ENCODE results near the gene SARNP. TPM values are rescaled to one million over a fixed set of nuclear protein-coding genes. Genes with fewer than 3 reads are reported as not detected.

Gene SARNP
- total RNA-seq, 5 donors from 2014 or later (not counting 1 experiment from before 2014, with no cell fraction given) = 36.9 to 50.3 (median 46.8) TPM

GRCh38 chr12:55716582-55716957 lies 101.0 kb downstream of the SARNP start:
- Histone ChIP-seq H3K36me3 (ENCODE audit: control insufficient read depth in 2 of 2, extremely low read depth in 1 of 2, insufficient read depth in 1 of 2, low read length in 1 of 2) (peaks cover 0 to 24% of the 10 kb centered on the region in 2 donors), H3K27me3 (replicated peaks in 1 of 2; ENCODE audit: control insufficient read depth in 2 of 2, extremely low read depth in 1 of 2, insufficient read depth in 2 of 2, low read length in 1 of 2) (no peaks in the 10 kb centered on the region), H3K27ac (ENCODE audit: low read length) (peak overlapping the region; percentile 82), H3K4me1 (ENCODE audit: control insufficient read depth in 1 of 2, extremely low read depth in 1 of 2, insufficient read depth in 2 of 2, low read length in 2 of 2) (peaks cover 9 to 48% of the 10 kb centered on the region in 2 experiments), H3K9me3 (no peaks in the 10 kb centered on the region), H3K4me3 (ENCODE audit: control insufficient read depth in 1 of 2, extremely low read depth in 1 of 2, low read length in 1 of 2) (peak overlapping the region; percentile 93 to 97)
- H3K4me3 Mint-ChIP-seq = peak overlapping the region; percentile 93 to 98 (median 97)
- CTCF ChIA-PET = interaction anchor here (0.6 to 1.6 kb wide), 8 partner anchors 11 to 920 kb away, joined by 3 to 6 read pairs (median 4); no protein-coding TSS in a partner anchor
- no peaks in the 10 kb centered on the region for H3K9me3 Mint-ChIP-seq
- DNase-seq (no peak), ATAC-seq (replicated peaks in 1 of 4) (no peak)
- POLR2A ChIA-PET = interaction anchor here in 1 of 2 donors (0.6 kb wide), 1 partner anchor 368 kb away, joined by 3 read pairs; no protein-coding TSS in a partner anchor
- H3K27ac Mint-ChIP-seq = peak overlapping the region; percentile 86 to 96
- WGBS (ENCODE audit: insufficient coverage) = 0% methylated on average over 2 of the region's 13 CpGs
- peaks cover 23 to 45% (median 34%) of the 10 kb centered on the region in 3 donors for H3K4me1 Mint-ChIP-seq
- peaks cover 3% of the 10 kb centered on the region in 2 donors for H3K27me3 Mint-ChIP-seq
- H3K36me3 Mint-ChIP-seq = peaks cover 3% of the 10 kb centered on the region

- Mint-ChIP-seq H3K27ac (peak within 1 kb of the TSS; percentile 86 to 96), H3K4me3 (peak within 1 kb of the TSS; percentile 93 to 98 (median 97)), H3K9me3 (no peaks in the 10 kb centered on the region), H3K4me1 (peaks cover 23 to 45% (median 34%) of the 10 kb centered on the region in 3 donors), H3K27me3 (peaks cover 3% of the 10 kb centered on the region in 2 donors), H3K36me3 (peaks cover 3% of the 10 kb centered on the region)
- ChIA-PET CTCF (interaction anchor here (0.5 to 1.6 kb wide), 11 partner anchors 9 to 921 kb away, joined by 3 to 6 read pairs (median 4); partner anchors contain the start of gene DNAJC14 (in 1 of the 2)), POLR2A (interaction anchor here (0.6 to 0.7 kb wide), 2 partner anchors 22 to 369 kb away, joined by 3 read pairs; no protein-coding TSS in a partner anchor)
- H3K36me3 ChIP-seq (ENCODE audit: control insufficient read depth in 2 of 2, extremely low read depth in 1 of 2, insufficient read depth in 1 of 2, low read length in 1 of 2) = peaks cover 0 to 24% of the 10 kb centered on the region in 2 donors
- 0% methylated on average over 28 of the region's 42 CpGs for WGBS (ENCODE audit: insufficient coverage)
- no peaks in the 10 kb centered on the region for H3K27me3 ChIP-seq (replicated peaks in 1 of 2; ENCODE audit: control insufficient read depth in 2 of 2, extremely low read depth in 1 of 2, insufficient read depth in 2 of 2, low read length in 1 of 2)
- ATAC-seq (replicated peaks in 1 of 4) (peak; percentile 95 to 97 (median 95)), DNase-seq (peak; percentile 83 to 96 (median 91))
- H3K9me3 ChIP-seq = no peaks in the 10 kb centered on the region
- H3K4me1 ChIP-seq (ENCODE audit: control insufficient read depth in 1 of 2, extremely low read depth in 1 of 2, insufficient read depth in 2 of 2, low read length in 2 of 2) = peaks cover 9 to 46% of the 10 kb centered on the region in 2 experiments
- peak within 1 kb of the TSS; percentile 93 to 97 for H3K4me3 ChIP-seq (ENCODE audit: control insufficient read depth in 1 of 2, extremely low read depth in 1 of 2, low read length in 1 of 2)
- H3K27ac ChIP-seq (ENCODE audit: low read length) = peak within 1 kb of the TSS; percentile 82
Measured at GRCh38 chr12:55715833-55716581, 101.5 kb downstream of the SARNP start, which contains the start of gene BLOC1S1. TSS of gene BLOC1S1 (plus strand) at chr12:55716046. CDS start at chr12:55716052, 6 bp downstream.

- Histone ChIP-seq H3K27ac (ENCODE audit: low read length) (peak overlapping the region; percentile 82), H3K36me3 (ENCODE audit: control insufficient read depth in 2 of 2, extremely low read depth in 1 of 2, insufficient read depth in 1 of 2, low read length in 1 of 2) (peaks cover 0 to 20% of the 10 kb centered on the region in 2 donors), H3K9me3 (no peaks in the 10 kb centered on the region), H3K27me3 (replicated peaks in 1 of 2; ENCODE audit: control insufficient read depth in 2 of 2, extremely low read depth in 1 of 2, insufficient read depth in 2 of 2, low read length in 1 of 2) (no peaks in the 10 kb centered on the region), H3K4me1 (ENCODE audit: control insufficient read depth in 1 of 2, extremely low read depth in 1 of 2, insufficient read depth in 2 of 2, low read length in 2 of 2) (peaks cover 9 to 38% of the 10 kb centered on the region in 2 experiments), H3K4me3 (ENCODE audit: control insufficient read depth in 1 of 2, extremely low read depth in 1 of 2, low read length in 1 of 2) (peak overlapping the region in 1 of 2 donors; percentile 97)
- POLR2A ChIA-PET = interaction anchor here in 1 of 2 donors (0.7 kb wide), 1 partner anchor 23 kb away, joined by 3 read pairs; no protein-coding TSS in a partner anchor
- DNase-seq (no peak), ATAC-seq (replicated peaks in 1 of 4) (no peak)
- CTCF ChIA-PET = interaction anchor here (0.5 to 1.6 kb wide), 8 partner anchors 9 to 921 kb away, joined by 3 to 6 read pairs (median 4); partner anchors contain the start of gene DNAJC14 (in 1 of the 2)
- Mint-ChIP-seq H3K9me3 (no peaks in the 10 kb centered on the region), H3K27ac (peak overlapping the region; percentile 86 to 96), H3K4me3 (peak overlapping the region; percentile 93 to 98 (median 97)), H3K27me3 (peaks cover 3% of the 10 kb centered on the region in 2 donors), H3K36me3 (peaks cover 3% of the 10 kb centered on the region), H3K4me1 (peaks cover 23 to 37% (median 33%) of the 10 kb centered on the region in 3 donors)
- 93% methylated on average over 2 of the region's 7 CpGs for WGBS (ENCODE audit: insufficient coverage)
Measured at GRCh38 chr12:55715169-55715764, 102.3 kb downstream of the SARNP start.

- ChIA-PET CTCF (no interaction called here), POLR2A (no interaction called here)
- Mint-ChIP-seq H3K4me1 (peaks cover 29 to 40% (median 33%) of the 10 kb centered on the region in 3 donors), H3K4me3 (no peak overlapping the region), H3K27me3 (peaks cover 12 to 14% of the 10 kb centered on the region in 2 donors), H3K9me3 (no peaks in the 10 kb centered on the region), H3K36me3 (peaks cover 3% of the 10 kb centered on the region), H3K27ac (no peak overlapping the region)
- 100% methylated on average over 1 of the region's 2 CpGs for WGBS (ENCODE audit: insufficient coverage)
- peaks cover 0 to 5% of the 10 kb centered on the region in 2 experiments for H3K27me3 ChIP-seq (replicated peaks in 1 of 2; ENCODE audit: control insufficient read depth in 2 of 2, extremely low read depth in 1 of 2, insufficient read depth in 2 of 2, low read length in 1 of 2)
- H3K4me3 ChIP-seq (ENCODE audit: control insufficient read depth in 1 of 2, extremely low read depth in 1 of 2, low read length in 1 of 2) = no peak overlapping the region
- DNase-seq (no peak), ATAC-seq (replicated peaks in 1 of 4) (no peak)
- no peaks in the 10 kb centered on the region for H3K9me3 ChIP-seq
- H3K27ac ChIP-seq (ENCODE audit: low read length) = no peak overlapping the region
- peaks cover 0 to 6% of the 10 kb centered on the region in 2 donors for H3K36me3 ChIP-seq (ENCODE audit: control insufficient read depth in 2 of 2, extremely low read depth in 1 of 2, insufficient read depth in 1 of 2, low read length in 1 of 2)
- H3K4me1 ChIP-seq (ENCODE audit: control insufficient read depth in 1 of 2, extremely low read depth in 1 of 2, insufficient read depth in 2 of 2, low read length in 2 of 2) = peaks cover 9 to 34% of the 10 kb centered on the region in 2 experiments
Measured at GRCh38 chr12:55713721-55714120, 103.8 kb downstream of the SARNP start.

- H3K4me1 ChIP-seq (ENCODE audit: control insufficient read depth in 1 of 2, extremely low read depth in 1 of 2, insufficient read depth in 2 of 2, low read length in 2 of 2) = peaks cover 12 to 35% of the 10 kb centered on the region in 2 experiments
- Mint-ChIP-seq H3K27ac (no peak overlapping the region), H3K4me1 (peaks cover 30 to 38% (median 37%) of the 10 kb centered on the region in 3 donors), H3K4me3 (no peak overlapping the region), H3K36me3 (no peaks in the 10 kb centered on the region), H3K9me3 (no peaks in the 10 kb centered on the region), H3K27me3 (peaks cover 17 to 21% of the 10 kb centered on the region in 2 donors)
- ChIA-PET POLR2A (no interaction called here), CTCF (interaction anchor here in 1 of 2 donors (0.6 kb wide), 1 partner anchor 423 kb away, joined by 8 read pairs; no protein-coding TSS in a partner anchor)
- H3K4me3 ChIP-seq (ENCODE audit: control insufficient read depth in 1 of 2, extremely low read depth in 1 of 2, low read length in 1 of 2) = no peak overlapping the region
- no CpG with 5 or more reads among the region's 1 CpG for WGBS (ENCODE audit: insufficient coverage)
- no peak overlapping the region for H3K27ac ChIP-seq (ENCODE audit: low read length)
- no peaks in the 10 kb centered on the region for H3K9me3 ChIP-seq
- ATAC-seq (replicated peaks in 1 of 4) = no peak
- H3K36me3 ChIP-seq (ENCODE audit: control insufficient read depth in 2 of 2, extremely low read depth in 1 of 2, insufficient read depth in 1 of 2, low read length in 1 of 2) = no peaks in the 10 kb centered on the region
- no peak for DNase-seq
- peaks cover 0 to 13% of the 10 kb centered on the region in 2 experiments for H3K27me3 ChIP-seq (replicated peaks in 1 of 2; ENCODE audit: control insufficient read depth in 2 of 2, extremely low read depth in 1 of 2, insufficient read depth in 2 of 2, low read length in 1 of 2)
Measured at GRCh38 chr12:55712700-55713415, 104.7 kb downstream of the SARNP start.

Data from T-cell (primary cell).